PFSK-1 (cell line): ENCODE data around the gene MAP2K6.

ENCODE experiments used
- FOXP2 ChIP-seq: optimal IDR thresholded peaks from 2 replicates; pipeline ENCODE3; 2011; ENCODE audit warnings: borderline replicate concordance, control low read depth, inconsistent platforms; ENCODE audit not compliant: insufficient read depth; ENCODE audit errors: extremely low read length, extremely low read depth
- POLR2AphosphoS5 ChIP-seq: IDR thresholded peaks from 2 replicates; pipeline ENCODE4 v1.6.1; 2012; ENCODE audit warnings: low read depth, mild to moderate bottlenecking, control low read depth, low read length, moderate library complexity
- REST ChIP-seq, 2 experiments: IDR thresholded peaks; 2 replicates each; pipeline versions ENCODE4 v1.6.1 to v1.8.0; 2011 to 2012; ENCODE audit warnings: low read depth in 2 of 2, low read length in 2 of 2, control low read depth in 1 of 2, inconsistent platforms in 1 of 2, mild to moderate bottlenecking in 1 of 2, moderate library complexity in 1 of 2; ENCODE audit not compliant: insufficient read depth in 1 of 2
- SIN3A ChIP-seq: IDR thresholded peaks from 2 replicates; pipeline ENCODE4 v1.6.1; 2012; ENCODE audit warnings: mild to moderate bottlenecking, low read length, moderate library complexity, borderline replicate concordance; ENCODE audit not compliant: insufficient read depth
- TAF1 ChIP-seq: IDR thresholded peaks from 2 replicates; pipeline ENCODE4 v1.6.1; 2012; ENCODE audit warnings: low read length, control low read depth, borderline replicate concordance; ENCODE audit not compliant: insufficient read depth

GRCh38 chr17:69573396-69573795 is 158.9 kb downstream of the MAP2K6 start:
- TF ChIP-seq REST (IDR thresholded peaks at IDR 0.05; ENCODE audit: insufficient read depth in 1 of 2, low read depth in 2 of 2, low read length in 2 of 2) (no peak), POLR2AphosphoS5 (no peak), SIN3A (no peak), FOXP2 (no peak), TAF1 (no peak)
